Activated naive CD8-positive, alpha-beta T cell treated with anti-CD3 and anti-CD28 coated beads, Interleukin-2, amount 50 U/mL, for 16 hours (primary cell): ENCODE data around the gene FANCC.

ENCODE experiments used
- DNase-seq: peaks from one replicate; pipeline ENCODE4 v3.0.0-alpha.2; 2020; ENCODE audit warnings: low read depth, low spot score

FANCC gene

DNA sequence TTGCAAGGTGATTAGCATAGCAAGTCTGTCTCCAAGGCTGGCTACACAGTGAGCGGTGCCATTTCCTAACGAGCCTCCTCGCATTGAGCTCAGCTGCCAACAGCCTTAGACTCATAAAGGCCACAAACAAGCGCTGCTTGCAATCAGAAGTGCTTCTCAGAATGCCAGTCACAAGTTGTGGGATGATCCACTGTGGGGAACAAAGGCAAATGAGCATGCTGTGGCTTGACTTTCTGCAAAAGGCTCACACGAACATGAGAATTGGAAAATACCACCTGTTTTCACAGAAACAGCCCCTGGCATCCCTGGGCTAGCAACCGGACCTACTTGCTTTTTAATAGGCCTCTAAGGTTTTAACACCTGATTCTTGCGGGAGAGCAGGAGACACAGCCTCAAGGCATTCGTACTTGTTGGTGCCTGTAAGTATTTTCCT lies 215.5 kb downstream of the FANCC start:
- no peak for DNase-seq

DNA sequence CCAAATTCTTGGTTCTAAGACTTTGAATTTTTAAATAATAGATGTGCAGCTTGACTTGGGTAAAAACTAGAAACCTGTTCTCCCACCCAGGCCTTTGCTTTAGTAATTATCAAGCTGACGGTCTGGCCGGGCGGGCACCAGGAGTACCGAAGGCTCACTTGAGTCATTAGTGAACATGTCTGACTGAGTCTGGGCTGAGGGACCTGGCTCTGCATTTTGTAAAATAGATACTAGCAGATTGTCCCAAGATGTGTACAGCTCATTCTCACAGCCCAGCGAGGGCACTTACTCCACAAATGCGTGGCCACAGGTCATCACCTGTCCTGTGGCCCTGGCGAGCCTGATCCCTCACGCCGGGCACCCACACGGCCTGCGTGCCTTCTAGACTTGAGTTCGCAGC lies 216.2 kb downstream of the FANCC start:
- no peak for DNase-seq

DNA sequence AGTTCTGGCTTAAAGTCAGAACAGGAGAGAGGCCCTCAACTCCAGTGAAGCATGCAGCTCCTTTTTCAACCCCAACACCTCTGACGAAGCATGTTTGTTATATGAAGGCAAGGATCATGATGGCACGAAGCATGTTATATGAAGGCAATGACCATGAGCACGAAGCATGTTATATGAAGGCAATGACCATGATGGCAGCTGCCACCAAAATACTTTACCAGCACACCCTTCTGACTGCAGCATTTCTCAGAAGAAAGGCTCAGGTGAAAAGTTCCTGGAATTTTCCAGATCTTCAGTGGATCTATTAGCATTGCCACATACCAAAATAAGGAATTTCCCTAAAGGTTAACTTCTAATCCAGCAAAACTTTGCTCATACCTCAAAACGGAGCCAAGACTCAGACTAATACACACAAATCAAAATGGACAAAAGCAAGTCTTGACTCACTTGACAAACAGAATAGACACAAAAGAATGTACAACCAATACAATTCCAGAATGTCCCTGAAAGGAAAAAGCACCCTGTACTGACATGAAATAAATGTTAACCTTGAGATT lies 217.4 kb downstream of the FANCC start:
- no peak for DNase-seq

DNA sequence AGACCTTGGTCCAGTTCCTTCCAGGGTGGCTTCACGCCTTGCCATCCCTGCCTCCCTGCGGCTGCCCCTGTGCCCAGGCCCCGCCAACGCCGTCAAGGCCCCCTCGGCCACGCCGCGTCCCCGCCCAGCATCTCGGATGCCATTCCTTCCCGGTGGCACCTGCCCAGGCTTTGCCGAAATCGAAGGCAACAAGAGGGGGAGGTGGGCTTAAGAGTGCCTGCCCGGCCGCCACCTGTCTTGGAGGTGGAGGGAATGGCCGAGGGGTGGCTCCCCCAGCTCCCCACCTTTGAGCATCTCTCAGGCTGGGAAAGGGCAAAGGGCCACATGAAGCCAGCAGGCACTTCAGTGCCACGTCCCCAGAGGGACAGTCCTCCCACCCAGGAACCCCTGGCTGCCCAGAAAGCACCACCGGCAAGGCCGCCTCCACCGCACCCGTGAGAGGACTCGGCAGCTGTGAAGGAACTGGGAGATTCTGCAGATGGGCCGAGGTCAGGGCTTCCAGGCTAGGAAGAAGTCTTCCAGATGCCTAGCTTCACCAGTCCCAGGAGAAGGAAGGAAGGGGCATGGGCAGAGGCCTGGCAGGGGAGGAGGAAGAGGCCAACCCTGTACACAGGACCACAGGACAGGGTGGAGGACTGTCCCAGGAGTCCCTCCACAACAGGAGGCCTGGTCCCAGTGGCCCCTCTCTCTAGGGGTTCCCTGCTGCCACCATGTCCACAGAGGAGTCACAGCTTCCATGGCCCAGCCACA lies 218.0 kb downstream of the FANCC start:
- no peak for DNase-seq

DNA sequence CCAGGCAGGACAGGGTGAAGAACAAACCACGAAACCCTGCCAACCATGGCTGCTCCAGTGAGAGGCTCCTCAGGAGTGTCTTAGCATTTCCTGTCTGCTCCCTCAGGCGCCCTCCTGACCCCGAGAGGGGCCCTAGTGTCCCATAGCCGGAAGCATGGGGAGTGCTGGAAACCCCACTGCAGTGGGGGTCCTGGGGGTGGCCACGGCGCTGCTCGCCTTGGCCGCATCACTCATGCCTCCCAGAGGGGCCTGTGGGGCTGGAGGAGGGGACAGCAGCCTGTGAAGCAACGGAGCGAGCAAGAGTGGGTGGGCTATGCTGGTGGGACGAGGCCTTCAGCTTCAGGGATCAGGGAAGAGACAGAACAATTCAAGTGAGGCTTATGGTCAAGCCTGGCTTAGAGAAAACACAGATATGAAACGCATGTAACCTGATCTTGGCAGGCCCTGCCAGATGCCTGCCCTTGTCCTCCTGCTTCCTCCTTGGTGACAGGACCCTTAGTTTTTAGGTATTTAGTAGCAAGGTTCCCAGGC lies 219.1 kb downstream of the FANCC start:
- no peak for DNase-seq

DNA sequence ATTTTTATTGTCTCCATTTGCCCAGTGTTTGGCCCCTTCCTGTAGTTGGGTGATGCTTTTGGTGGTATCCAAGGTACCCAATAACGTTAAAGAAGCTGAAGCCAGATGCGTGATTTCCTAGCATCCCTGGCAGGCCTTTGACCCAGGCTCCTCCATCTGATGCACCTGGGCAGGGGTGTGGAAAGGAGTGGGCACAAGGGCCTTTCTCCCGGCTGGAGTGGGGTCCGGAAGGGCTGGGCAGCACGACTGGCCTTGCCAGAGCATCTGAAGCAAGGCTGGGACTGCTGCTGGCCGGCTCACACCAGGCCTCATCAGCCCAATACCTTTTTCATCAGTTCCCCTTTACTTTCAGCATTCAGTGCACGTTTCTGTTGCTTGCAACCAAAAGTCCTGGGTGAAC lies 220.2 kb downstream of the FANCC start:
- no peak for DNase-seq

DNA sequence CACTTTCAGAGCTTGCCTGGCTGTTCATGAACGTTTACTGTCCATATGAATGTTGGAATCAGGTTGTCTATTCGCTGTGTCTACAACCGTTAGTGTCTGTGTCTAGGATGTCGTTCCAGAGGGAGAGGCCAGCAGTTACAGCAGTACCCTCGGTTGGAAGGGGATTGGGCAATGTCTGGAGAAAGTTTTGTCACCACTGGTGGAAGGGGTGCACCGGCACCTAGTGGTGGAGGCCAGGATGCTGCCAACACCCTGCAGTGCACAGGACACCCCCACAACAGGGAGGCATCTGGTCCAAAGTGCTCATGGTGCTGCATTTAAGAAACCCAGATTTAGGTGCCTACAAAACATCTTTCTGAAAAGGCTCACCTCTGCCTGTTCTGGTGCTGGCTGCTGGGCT lies 220.7 kb downstream of the FANCC start:
- DNase-seq: no peak

DNA sequence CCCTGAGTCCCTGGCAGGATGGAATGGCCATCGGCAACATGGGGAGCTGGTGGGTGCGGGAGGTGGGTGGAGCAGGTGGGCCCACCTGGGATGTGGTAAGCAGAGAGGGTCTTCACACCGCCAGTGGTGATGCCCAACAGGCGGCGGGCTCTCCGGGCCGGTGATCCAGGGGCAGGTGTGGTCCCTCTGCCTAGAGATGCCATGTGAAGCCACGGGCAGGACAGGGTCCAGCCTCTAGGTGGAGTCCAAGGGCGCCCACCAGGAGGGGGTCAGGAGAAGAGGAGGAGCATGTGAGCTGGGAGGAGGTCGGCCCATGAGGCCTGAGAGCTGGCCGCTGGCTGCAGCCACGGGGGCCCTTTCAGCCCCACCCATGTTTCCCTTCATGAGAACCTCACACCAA lies 221.1 kb downstream of the FANCC start:
- DNase-seq: no peak

DNA sequence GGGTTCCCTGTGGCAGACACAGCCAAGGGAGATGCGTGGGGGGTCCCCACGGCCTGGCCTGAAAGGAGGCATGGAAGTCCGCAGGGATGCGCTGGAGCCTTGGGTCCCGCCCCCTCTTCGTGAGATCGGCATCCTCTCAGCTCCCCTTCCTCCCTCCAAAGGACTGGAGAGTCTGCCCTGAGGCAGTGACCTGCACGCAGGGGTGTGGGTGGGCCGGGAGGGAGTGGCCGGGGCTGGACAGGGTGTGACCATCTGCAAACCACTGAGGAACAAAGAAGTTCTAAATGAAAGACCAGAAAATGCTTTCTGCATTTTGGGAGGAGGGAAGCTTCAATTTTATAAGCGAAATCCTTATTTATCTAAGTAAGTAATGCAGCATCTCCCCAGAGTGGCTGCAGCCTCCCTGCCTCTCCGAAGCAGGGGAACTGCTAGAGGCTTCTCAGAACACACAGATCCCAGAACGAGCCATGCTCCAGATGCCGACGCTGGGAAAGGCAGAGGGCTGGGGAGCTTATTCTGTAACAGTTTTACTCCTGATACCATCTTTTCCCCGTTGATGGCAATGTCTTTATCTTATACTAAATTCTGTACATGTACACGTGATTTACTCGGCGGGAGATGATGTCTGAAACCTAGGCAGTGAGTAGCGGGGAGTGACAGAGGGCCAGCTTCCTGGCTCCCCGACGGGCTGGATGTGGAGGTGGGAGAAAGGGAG lies 221.7 kb downstream of the FANCC start:
- DNase-seq: no peak

DNA sequence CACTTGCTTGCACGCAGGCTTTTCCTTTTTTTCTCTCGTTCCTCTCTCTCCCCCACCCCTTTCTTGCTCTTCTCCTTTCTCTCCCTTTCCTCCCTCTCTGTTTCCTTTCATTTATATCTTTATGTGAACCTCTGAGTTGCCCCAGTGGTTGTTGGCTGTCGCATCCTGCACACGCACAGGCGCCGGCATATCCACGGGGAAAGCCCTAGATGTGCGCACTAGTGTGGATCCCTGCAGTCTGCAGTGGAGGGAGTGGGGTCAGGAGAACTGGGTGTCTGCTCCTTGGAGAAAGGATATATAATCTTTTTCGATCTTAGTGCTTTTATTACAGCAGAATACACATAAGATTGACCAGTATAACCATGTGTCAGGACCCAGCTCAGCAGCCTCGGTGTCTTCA lies 223.5 kb downstream of the FANCC start:
- no peak for DNase-seq

DNA sequence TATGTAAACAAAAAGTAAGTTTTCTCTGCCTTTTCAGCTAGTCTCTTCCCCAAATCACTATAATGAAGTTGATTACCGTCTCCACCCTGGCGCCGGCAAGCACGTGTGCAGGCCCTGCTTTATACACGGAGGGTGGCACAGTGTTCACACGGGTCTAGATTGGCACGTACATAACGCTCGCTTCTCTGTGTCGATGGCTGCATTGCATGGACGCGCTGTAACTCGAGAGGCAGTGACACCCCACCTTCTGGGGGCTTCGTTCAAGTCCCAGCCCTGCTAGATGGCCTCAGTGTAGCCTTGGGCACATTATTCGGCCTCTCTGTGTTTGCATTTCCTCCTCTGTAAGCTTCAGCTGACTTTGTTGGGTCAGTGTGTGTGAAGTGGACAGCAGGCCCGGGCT lies 223.9 kb downstream of the FANCC start:
- DNase-seq: no peak

DNA sequence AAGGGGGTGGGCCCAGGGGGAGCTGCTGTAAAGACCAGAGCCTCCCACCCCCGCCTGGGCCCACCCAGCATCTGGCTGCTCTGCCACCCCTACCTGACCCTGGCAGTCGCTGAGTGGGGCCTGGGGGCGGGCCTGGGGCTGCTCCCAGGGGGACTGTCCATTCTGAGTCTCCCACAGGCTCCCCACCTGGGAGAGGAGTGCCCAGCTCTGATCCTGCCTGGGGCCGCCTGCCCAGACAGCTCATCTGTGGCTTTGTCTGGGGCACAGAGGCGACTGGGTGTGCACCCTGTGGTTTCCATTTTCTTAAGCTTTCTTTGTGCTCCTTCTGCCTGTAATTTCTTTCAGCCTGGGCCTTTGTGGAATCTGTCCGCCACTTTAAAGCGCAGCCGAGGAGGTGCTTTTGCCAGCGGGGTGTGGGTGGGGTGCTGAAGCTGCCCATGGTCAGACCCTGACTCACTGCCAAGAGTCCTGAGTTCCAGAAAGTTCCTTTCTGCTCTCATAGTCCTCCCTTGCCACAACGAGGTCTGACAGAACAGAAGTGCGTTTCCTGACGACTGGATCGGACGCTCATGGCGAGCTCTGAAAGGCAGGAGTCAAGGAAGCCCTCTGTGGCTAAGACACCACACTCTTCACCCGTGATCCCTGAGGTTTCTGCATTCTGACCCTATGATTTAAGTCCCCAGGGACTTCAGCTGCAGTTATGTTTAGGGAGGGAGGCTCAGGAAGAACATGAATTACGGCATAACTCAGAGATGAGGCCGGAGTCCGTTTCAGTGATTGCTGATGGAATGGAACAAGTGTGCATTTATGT lies 225.0 kb downstream of the FANCC start:
- no peak for DNase-seq

DNA sequence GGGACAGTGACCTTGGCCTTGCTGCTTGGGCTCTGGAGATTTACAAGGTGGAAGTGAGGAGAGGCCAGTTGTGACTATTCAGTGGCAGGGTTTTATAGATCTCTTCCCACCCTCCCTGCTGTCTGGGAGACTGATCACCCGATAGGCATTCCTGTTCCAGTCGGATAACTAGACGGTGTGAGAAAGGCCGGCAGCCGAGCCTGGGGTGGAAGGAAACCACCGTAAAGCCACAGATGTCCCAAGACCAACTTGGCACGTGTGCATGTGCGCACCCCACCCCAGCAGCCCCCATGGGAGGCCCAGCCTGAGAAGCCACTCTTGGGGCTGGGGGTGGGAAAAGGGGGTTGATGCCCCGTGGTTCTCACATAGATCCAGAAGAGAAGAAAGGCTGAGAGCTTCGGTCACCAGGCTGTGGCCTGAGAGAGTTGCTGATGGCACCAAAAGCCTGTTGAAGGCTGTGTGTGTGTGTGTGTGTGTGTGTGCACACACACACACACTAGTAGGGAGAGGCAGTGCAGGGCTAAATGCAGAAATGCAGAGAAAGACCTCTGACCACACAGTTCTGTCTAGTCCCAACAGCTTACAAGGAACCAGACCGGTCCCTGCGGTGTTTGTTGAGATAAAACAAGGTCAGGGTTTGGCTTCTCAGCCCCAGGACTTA lies 225.8 kb downstream of the FANCC start:
- no peak for DNase-seq

DNA sequence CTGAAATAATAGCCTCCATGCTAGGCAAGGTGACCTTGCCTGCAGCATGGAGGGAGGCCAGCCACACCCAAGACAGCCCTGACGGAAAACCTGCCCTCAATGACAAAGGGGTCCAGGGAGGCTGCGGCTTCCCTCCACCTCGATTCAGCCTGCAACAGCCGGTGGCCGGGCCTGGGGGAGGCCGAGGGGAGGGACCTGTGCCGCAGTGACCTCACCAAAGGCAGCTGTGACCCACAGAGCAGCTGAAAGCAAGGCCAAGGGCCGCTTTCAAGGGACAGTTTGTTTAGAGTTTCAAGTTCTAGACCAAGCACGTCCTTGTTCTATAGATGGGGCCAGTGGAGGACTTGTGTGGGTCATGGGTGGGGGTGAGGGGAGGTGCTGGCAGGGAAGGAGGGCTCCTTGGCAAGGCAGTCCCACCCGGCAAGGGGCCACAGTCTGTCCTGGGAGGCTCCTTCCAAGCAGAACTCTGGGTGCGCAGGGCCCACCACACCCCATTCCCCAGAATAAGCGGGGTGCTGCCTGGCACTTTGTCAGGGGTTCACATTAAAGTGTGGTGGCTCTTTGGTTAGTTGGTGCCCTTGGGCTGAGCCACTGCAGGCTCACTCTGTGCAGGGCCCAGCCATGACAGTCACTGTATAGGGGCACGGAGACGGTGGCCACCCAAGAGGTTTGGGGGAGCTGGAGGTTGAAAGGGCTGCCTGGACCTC lies 226.5 kb downstream of the FANCC start:
- no peak for DNase-seq

DNA sequence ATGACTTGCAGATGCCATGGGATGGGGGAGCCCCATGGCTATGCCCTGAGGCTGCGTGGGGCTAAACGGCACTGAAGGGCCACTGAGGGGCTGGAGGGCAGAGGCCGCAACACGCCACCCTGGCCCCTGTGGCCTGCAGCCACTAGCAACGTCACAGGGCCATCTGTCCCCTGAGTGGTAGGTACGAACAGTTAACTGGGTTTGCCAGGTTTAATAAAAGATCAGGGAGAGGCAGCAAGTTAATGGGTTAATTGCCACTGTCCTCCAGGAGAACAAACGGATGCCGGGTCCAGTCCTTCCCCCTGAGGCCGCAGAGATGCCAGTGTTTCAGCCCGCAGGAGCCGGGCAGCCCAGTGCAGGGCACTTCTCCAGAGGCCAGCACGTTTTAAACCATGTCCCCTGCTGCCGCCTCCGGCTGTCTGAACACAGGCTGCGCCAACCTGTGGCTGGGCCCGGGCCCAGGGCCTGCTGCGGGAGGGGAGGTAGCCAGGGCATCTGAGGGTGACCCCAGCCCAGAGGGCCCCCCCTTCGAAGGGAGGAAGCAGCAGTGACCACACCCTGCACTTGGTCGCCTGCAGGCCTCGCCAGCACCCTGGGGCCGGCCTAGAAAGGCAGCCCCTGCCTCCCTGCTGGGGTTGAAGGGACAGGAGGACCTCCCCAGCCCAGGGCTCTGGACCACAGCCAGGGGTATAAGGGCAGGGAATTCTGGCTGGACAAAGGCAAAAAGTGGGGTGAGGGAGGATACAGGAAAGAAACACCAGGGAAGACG lies 227.3 kb downstream of the FANCC start:
- DNase-seq: no peak

DNA sequence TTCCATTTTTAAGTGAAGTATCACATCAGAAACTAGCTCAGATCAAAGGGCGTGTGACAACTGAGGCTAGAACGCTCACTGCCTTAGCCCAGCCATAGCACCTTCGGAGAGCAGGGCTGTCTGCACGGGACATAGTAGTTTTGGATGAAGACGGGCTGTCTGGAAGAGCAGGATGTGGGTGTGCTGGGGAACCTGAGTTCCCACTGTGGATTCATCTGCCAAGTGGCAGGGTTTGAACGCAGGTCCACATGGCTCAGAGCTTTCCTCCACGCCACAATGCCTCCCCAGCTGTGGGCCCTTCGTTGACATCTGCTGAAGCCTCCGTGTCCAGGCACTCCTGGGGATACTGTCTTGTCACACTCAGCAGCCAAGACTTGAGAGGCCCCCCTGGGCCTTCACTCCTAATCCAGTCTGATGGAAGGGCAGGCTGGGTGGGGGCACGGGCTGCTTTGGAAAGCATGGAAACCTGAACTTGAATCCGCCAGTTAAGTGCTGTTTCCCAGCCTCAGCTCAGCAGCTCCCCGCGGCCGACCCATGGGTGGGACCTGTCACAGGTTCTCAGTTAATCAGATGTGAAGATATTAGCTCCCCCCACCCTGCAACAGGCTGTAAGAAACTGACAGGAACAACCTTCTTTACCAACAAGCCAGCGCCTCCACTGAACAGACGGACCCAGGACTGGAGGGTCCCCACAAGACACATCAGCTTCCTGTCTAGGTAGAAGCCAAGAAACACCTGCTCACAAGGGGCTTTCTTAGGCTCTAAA lies 228.1 kb downstream of the FANCC start:
- DNase-seq: no peak

DNA sequence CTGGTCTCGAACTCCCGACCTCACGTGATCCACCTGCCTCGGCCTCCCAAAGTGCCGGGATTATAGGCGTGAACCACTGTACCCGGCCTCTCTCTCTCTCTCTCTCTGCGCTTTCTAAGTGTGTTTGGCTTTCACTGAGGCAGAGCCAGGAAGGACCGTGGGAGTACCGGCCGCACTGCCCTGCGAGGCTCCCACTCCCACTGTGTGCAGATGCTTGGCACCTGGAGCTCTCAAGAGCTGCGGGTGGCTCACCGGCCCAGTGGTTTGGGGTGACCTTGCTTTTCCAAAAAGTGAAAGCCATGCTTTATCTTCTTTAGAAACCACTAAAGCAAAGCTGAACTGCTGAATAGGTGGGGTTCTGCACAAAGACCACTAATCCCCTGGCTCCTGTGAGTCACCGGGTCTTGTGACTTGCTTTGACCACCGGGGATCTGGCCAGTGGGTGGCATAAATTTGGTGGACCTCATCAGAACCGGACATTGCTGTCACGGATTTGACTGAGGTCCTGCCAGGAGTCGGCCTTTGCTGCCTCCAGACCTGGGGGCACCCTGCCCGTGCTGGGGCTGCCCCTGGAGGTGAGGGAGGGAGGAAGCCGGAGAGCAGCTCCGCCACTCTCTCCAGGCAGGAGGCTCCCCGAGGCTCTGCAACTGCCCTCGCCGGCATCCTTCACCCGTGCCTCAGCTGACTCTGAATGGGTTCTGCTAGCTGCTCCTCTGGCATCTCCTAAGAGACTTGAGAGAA lies 228.9 kb downstream of the FANCC start:
- no peak for DNase-seq

DNA sequence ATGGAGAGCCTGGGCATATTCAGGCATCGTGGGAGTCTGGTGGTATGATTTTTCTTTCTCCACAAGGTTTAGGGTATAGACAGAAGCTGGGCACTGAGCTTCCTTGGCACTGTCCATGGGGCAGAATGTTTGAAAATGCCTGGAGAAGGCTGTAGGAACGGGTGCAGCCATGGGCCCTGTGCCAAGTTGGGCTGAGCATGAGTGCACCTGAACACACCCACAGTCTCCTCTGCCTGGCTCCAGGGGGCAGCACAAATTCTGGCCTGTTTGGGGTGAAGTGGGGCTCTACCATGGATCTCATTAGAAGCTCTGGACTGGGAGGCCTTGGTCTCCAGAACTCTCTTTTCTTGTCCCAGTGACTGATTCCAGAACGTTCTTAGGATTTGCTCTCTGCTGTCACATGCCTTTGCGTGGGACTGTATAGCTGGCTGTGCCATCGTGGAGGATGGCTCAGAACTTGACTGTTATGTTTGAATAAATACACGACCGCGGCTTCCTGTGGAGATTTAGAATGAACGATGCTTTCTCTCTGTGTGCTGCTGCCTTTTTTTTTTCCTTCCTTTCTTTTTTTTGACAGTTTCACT lies 229.8 kb downstream of the FANCC start:
- no peak for DNase-seq
